Kidney (tissue), 14 donors: ENCODE results near the gene GLG1. TPM values are rescaled to one million over a fixed set of nuclear protein-coding genes. Genes with fewer than 3 reads are reported as not detected.
A peak's percentile ranks its signal among the peaks of the same experiment; 100 is the strongest.

Experiments
- DNase-seq, 5 donors: peaks; one replicate each; pipeline ENCODE4 v3.0.0-alpha.2; 2013 to 2020
- FAIRE-seq: peaks from 2 replicates; lab custom pipeline; 2012; peaks lifted over from hg19 to GRCh38; lab: Jason Lieb, UNC
- H3K27ac ChIP-seq, 2 donors: one replicate each; pipeline ENCODE4 v1.7.0; 2013; ENCODE audit warnings: low read depth in 2 of 2, low read length in 2 of 2, inconsistent platforms in 1 of 2
- H3K27me3 ChIP-seq: one replicate; pipeline ENCODE4 v1.7.1; 2013; ENCODE audit warnings: low read length, inconsistent platforms; ENCODE audit not compliant: control insufficient read depth, insufficient read depth
- H3K36me3 ChIP-seq, 3 donors: one replicate each; pipeline versions ENCODE4 v1.7.0 to v1.7.1; 2013; ENCODE audit warnings: low read length in 3 of 3, control low read depth in 1 of 3, inconsistent platforms in 1 of 3; ENCODE audit not compliant: insufficient read depth in 3 of 3, control insufficient read depth in 2 of 3
- H3K4me1 ChIP-seq, 3 donors: one replicate each; pipeline versions ENCODE4 v1.7.0 to v1.7.1; 2013; ENCODE audit warnings: low read length in 3 of 3, inconsistent platforms in 1 of 3, low read depth in 1 of 3; ENCODE audit not compliant: control insufficient read depth in 2 of 3, insufficient read depth in 2 of 3
- H3K4me3 ChIP-seq, 3 donors: one replicate each; pipeline versions ENCODE4 v1.7.0 to v1.8.1; 2013; ENCODE audit warnings: low read length in 3 of 3, control low read depth in 1 of 3, inconsistent platforms in 1 of 3
- H3K9ac ChIP-seq, 3 donors: one replicate each; pipeline versions ENCODE4 v1.7.0 to v1.7.1; 2013; ENCODE audit warnings: low read length in 3 of 3, control low read depth in 1 of 3, inconsistent platforms in 1 of 3
- H3K9me3 ChIP-seq, 3 donors: one replicate each; pipeline versions ENCODE4 v1.7.0 to v1.7.1; 2013; ENCODE audit warnings: low read length in 3 of 3, control low read depth in 1 of 3, inconsistent platforms in 1 of 3; ENCODE audit not compliant: control insufficient read depth in 2 of 3, insufficient read depth in 1 of 3
- CTCF ChIP-seq: IDR thresholded peaks from 3 replicates; pipeline ENCODE4 v1.5.1; 2012; ENCODE audit warnings: mild to moderate bottlenecking, moderate library complexity, borderline replicate concordance; ENCODE audit not compliant: insufficient read depth; ENCODE audit errors: extremely low read depth
- intact Hi-C: fragments of 100-400 bp; cut with DNase I; formaldehyde crosslinking; loops from one replicate; pipeline ENCODE4 v1.11.1; 2022
- polyA plus RNA-seq: library from polyadenylated mRNA; stranded (reverse); fragments of 350-450 nt; fragmentation: Illumina TruSeq; extraction: RNeasy Lipid Tissue Mini Kit (QIAGEN cat#74804); gene quantifications from one replicate; pipeline ENCODE4 v1.2.3, GENCODE V29; 2014; ENCODE audit warnings: low read depth, low replicate concordance; ENCODE audit not compliant: insufficient read depth
- total RNA-seq: library from RNA; stranded (reverse); fragmentation: NEBNext Ultra II Directional; extraction: Animal tissue kit (Norgen Biotek cat#: 25700); gene quantifications from one replicate; pipeline ENCODE4 v1.2.1, GENCODE V29; 2021
- donor health status: control.
- donor health status: control.
- donor health status: control.
- donor health status: control.
- donor health status: control.
- donor health status: DM: yes; HTN: yes; CAD: no.
- donor health status: Normal renal cell carcinoma (clear cell type).

Gene GLG1
- total and polyA plus RNA-seq, 2 donors from 2014 or later, result 58.8 to 167 TPM

- Histone ChIP-seq H3K4me1 (peaks cover 0 to 6% (median 3%) of the 10 kb centered on the region in 3 donors), H3K9ac (no peak overlapping the region), H3K27me3 (no peaks in the 10 kb centered on the region), H3K27ac (no peak overlapping the region), H3K36me3 (no peaks in the 10 kb centered on the region), H3K9me3 (no peaks in the 10 kb centered on the region), H3K4me3 (no peak overlapping the region)
- peak in 1 of 5 donors; percentile 19 for DNase-seq
- FAIRE-seq, result no peak
- TF ChIP-seq CTCF, result no peak
- intact Hi-C loops, result no loop called here
These were observed 30.9 kb downstream of the GLG1 start for GRCh38 chr16:74575807-74576643.

DNA sequence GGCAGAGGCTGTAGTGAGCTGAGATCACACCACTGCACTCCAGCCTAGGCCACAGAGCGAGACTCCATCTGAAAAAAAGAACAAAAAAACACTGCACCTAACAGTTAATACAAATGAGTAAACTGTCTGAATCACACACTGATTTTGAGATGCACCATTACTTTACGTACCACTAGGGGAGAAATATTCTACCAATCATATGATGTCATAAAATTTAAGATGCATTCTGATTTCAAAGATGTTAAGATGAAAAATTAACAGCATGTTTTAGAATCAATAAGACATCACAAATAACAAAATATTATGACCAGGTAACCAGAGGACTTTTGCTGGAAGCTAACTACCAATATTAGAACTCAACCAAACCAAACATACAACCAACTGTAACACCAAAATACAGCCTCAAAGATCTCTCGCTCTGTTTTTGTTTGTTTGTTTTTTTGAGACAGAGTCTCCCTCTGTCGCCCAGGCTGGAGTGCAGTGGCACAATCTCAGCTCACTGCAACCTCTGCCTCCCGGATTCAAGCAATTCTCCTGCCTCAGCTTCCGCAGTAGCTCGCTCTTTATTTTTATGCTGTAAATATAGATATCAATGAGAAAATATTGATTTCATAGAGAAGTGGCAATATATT lies 31.6 kb downstream of the GLG1 start:
- Histone ChIP-seq H3K9ac (no peak overlapping the region), H3K4me3 (no peak overlapping the region), H3K27me3 (no peaks in the 10 kb centered on the region), H3K27ac (no peak overlapping the region), H3K4me1 (peaks cover 0 to 10% (median 9%) of the 10 kb centered on the region in 3 donors), H3K36me3 (no peaks in the 10 kb centered on the region), H3K9me3 (no peaks in the 10 kb centered on the region)
- DNase-seq (no peak), FAIRE-seq (no peak)
- TF ChIP-seq CTCF, result no peak
- intact Hi-C loops, result no loop called here

DNA sequence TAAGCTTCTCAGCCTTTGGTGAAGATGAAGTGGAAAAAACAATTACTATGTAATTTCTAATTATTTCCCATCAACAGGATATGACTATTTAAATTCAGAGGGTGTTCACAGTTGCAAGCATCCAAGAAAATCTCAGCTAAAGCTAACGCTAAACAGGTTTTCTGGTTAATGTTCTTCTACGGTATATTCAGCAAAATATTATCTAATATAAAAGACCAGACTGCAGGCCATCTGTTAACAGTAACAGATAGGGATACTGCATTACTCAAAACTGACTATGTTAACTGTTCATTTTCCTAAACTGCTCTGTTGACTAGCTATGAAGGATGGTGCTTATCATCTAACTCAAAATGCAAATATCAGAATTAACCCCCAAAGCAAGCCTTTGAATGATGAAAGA lies 32.8 kb downstream of the GLG1 start:
- intact Hi-C loops, result no loop called here
- Histone ChIP-seq H3K36me3 (no peaks in the 10 kb centered on the region), H3K4me3 (no peak overlapping the region), H3K4me1 (peaks cover 0 to 10% (median 10%) of the 10 kb centered on the region in 3 donors), H3K9me3 (no peaks in the 10 kb centered on the region), H3K27ac (no peak overlapping the region), H3K27me3 (no peaks in the 10 kb centered on the region), H3K9ac (no peak overlapping the region)
- DNase-seq (no peak), FAIRE-seq (no peak)
- no peak for TF ChIP-seq CTCF
